ENCODE measurements around the gene MRPL2.

- TF ChIP-seq CTCF (IDR thresholded peaks at IDR 0.05; ENCODE audit: poor library complexity, severe bottlenecking) (peak; percentile 52), REST (IDR thresholded peaks at IDR 0.05; ENCODE audit: borderline replicate concordance) (no peak)
Observed at GRCh38 chr6:43070028-43070632, 10.9 kb upstream of the MRPL2 start.
